Mucosa of descending colon (tissue), 3 donors: ENCODE measurements around the gene PCTP. TPM values are rescaled to one million over a fixed set of nuclear protein-coding genes. Genes with fewer than 3 reads are reported as not detected.

Source experiments
- ATAC-seq: fragments of 200-7000 bp; cut with Tn5 transposase; one replicate; pipeline ENCODE4 v1.9.1; 2020; ENCODE audit warnings: mild to moderate bottlenecking, moderate library complexity
- DNase-seq, 3 donors: peaks; one replicate each; pipeline ENCODE4 v3.0.0-alpha.2; 2020
- H3K36me3 ChIP-seq: fragments of 200-600 bp; one replicate; pipeline ENCODE4 v1.8.0; 2021; ENCODE audit warnings: low read depth, mild to moderate bottlenecking
- H3K4me1 ChIP-seq: fragments of 200-600 bp; one replicate; pipeline ENCODE4 v1.8.0; 2021; ENCODE audit warnings: low read depth, mild to moderate bottlenecking
- H3K4me3 ChIP-seq: fragments of 200-600 bp; one replicate; pipeline ENCODE4 v1.8.0; 2021; ENCODE audit warnings: mild to moderate bottlenecking
- H3K9me3 ChIP-seq: fragments of 200-600 bp; one replicate; pipeline ENCODE4 v1.8.0; 2021; ENCODE audit warnings: mild to moderate bottlenecking
- intact Hi-C, 2 donors: fragments of 100-400 bp; cut with DNase I in 1 of 2; cut with micrococcal nuclease in 1 of 2; formaldehyde crosslinking; loops; one replicate each; pipeline versions ENCODE4 v1.11.0 to v1.11.1; 2022; cut with DNase I, micrococcal nuclease
- long read RNA-seq, 2 donors: library from polyadenylated mRNA; unstranded; transcript quantifications; one replicate each; pipeline ENCODE4 v2.0.0, GENCODE V29; 2019 to 2021
- total RNA-seq, 3 donors: library from RNA; stranded (reverse); fragmentation: NEBNext Ultra II Directional in 2 of 3; extraction: Animal tissue kit (Norgen Biotek cat#: 25700) in 2 of 3; gene quantifications; one replicate each; pipeline versions ENCODE4 v1.2.1 to v1.2.4, GENCODE V29; 2021 to 2023
- TF ChIP-seq, protein P1 (sequence below): fragments of 200-600 bp; IDR thresholded peaks from one replicate; pipeline ENCODE4 v1.8.0; 2022; ENCODE audit warnings: antibody characterized with exemption, mild to moderate bottlenecking
- donor health status: DM: no; HTN: no; CAD: no; lungs with moderate emphysema.
- donor health status: DM: no; HTN: no; CAD: no.
- donor health status: DM: no; HTN: yes; CAD: no.

PCTP gene
- 10 to 100 TPM; 25.8 to 41.2 (median 28.6) TPM for total RNA-seq
- long read RNA-seq, donor 1, transcript PCTP-201 (6 exons, 2,044 nt), result major isoform, 28 of 33 reads
- long read RNA-seq, donor 1, partial matches to known transcripts, result 0 of 33 reads
- long read RNA-seq, donor 1, other reads (novel, unspliced or antisense), result 2 of 33 reads
- long read RNA-seq, donor 2, transcript PCTP-201 (6 exons, 2,044 nt), result major isoform, 8 of 10 reads
- long read RNA-seq, donor 2, partial matches to known transcripts, result 0 of 10 reads
- long read RNA-seq, donor 2, other reads (novel, unspliced or antisense), result 2 of 10 reads

DNA sequence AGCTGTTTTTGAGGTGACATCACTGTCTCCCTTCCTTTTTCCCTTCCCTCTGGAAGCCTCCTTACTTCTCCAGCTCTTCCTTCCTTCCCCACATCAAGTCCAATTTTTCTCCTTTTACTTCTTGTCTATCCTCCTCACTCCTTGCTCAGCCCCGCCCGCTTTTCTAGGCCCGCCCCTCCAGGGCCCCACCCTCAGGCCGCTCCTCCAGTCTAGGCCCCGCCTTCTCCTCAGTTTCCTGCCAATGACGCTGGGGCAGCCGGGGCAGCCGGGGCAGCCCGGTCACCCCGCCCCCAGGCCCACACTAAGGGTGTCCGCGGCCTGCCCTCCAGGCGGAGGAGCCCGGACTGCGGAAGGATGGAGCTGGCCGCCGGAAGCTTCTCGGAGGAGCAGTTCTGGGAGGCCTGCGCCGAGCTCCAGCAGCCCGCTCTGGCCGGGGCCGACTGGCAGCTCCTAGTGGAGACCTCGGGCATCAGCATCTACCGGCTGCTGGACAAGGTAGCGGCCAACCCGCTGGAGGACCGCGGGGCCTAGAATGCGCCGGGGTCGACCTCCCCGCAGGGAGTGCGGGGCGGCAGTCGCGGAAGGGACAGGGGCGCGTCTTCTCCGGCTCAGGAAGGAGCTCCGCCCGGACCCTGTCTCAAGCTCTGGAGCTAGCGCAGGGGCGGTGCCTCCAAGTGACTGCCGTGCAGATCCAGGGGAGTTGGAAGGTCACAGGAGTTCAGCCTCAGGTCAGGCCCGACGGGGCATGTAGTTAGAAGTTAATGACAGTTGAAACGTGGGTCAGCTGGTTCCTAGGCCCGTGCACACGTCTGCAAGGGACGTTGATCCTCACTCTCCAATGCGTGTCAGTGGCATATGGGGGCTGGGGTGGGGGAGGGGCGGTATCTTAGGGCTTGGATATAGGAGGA is at the start of gene PCTP:
Gene PCTP, plus strand, starts transcription at position 302 of the 908 bp plus-strand sequence. Its CDS starts 53 bp downstream, at position 355.
- peaks cover 12% of the 10 kb centered on the region for H3K4me1 ChIP-seq
- ATAC-seq, result peak; percentile 99
- DNase-seq, result peak; percentile 95 to 97 (median 96)
- TF ChIP-seq, protein P1, sequence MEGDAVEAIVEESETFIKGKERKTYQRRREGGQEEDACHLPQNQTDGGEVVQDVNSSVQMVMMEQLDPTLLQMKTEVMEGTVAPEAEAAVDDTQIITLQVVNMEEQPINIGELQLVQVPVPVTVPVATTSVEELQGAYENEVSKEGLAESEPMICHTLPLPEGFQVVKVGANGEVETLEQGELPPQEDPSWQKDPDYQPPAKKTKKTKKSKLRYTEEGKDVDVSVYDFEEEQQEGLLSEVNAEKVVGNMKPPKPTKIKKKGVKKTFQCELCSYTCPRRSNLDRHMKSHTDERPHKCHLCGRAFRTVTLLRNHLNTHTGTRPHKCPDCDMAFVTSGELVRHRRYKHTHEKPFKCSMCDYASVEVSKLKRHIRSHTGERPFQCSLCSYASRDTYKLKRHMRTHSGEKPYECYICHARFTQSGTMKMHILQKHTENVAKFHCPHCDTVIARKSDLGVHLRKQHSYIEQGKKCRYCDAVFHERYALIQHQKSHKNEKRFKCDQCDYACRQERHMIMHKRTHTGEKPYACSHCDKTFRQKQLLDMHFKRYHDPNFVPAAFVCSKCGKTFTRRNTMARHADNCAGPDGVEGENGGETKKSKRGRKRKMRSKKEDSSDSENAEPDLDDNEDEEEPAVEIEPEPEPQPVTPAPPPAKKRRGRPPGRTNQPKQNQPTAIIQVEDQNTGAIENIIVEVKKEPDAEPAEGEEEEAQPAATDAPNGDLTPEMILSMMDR, result no peak
- peak within 1 kb of the TSS; percentile 69 for H3K4me3 ChIP-seq
- intact Hi-C loops, result no loop called here
- H3K9me3 ChIP-seq, result no peaks in the 10 kb centered on the region
- H3K36me3 ChIP-seq, result no peaks in the 10 kb centered on the region

GRCh38 chr17:55702150-55702549 is 48.7 kb upstream of the PCTP start:
- no peak overlapping the region for H3K4me3 ChIP-seq
- no peaks in the 10 kb centered on the region for H3K36me3 ChIP-seq
- intact Hi-C loops, result no loop called here
- TF ChIP-seq, protein P1, result no peak
- H3K9me3 ChIP-seq, result no peaks in the 10 kb centered on the region
- no peak for DNase-seq
- no peaks in the 10 kb centered on the region for H3K4me1 ChIP-seq
- no peak for ATAC-seq

DNA sequence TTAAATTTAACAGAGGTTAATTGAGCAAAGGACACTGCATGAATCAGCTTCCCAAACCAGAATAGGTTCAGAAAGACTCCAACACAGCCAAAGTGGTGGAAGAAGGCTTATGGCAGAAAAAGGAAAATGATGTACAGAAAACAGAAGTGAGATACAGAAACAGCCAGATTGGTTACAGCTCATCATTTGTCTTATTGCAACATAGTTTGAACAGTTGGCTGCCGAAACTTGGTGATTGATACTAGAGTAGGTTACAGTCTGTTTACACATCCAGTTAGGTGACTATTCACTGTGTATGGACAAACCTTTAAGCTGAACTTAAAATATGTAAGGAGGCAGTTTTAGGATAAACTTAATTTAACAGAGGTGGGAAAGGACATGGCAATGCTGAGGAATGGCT is 46.5 kb upstream of the PCTP start:
- no peaks in the 10 kb centered on the region for H3K9me3 ChIP-seq
- H3K36me3 ChIP-seq, result no peaks in the 10 kb centered on the region
- H3K4me3 ChIP-seq, result no peak overlapping the region
- H3K4me1 ChIP-seq, result no peaks in the 10 kb centered on the region
- intact Hi-C loops, result no loop called here
- DNase-seq (no peak), ATAC-seq (no peak)
- TF ChIP-seq, protein P1, result no peak

- intact Hi-C loops, result no loop called here
- no peaks in the 10 kb centered on the region for H3K36me3 ChIP-seq
- no peak for DNase-seq
- H3K9me3 ChIP-seq, result no peaks in the 10 kb centered on the region
- H3K4me1 ChIP-seq, result no peaks in the 10 kb centered on the region
- TF ChIP-seq, protein P1, result no peak
- ATAC-seq, result no peak
- H3K4me3 ChIP-seq, result no peak overlapping the region
Measured at GRCh38 chr17:55705847-55706246, 45.0 kb upstream of the PCTP start.

GRCh38 chr17:55706808-55707773 is 43.8 kb upstream of the PCTP start:
- Histone ChIP-seq H3K4me1 (no peaks in the 10 kb centered on the region), H3K9me3 (no peaks in the 10 kb centered on the region), H3K36me3 (no peaks in the 10 kb centered on the region), H3K4me3 (no peak overlapping the region)
- TF ChIP-seq, protein P1, result no peak
- intact Hi-C loops, result no loop called here
- no peak for ATAC-seq
- DNase-seq, result no peak
